MV-4-11 (cell line): ENCODE data around the gene APH1A.
"Not testable (repeated sequence)": the region's sequence is repeated elsewhere in the genome, so short reads cannot be mapped to it uniquely, and the experiment has no call there.

Experiments used
- DNase-seq: peaks from one replicate; lab custom pipeline; 2025; lab: John Stamatoyannopoulos, UW

Gene APH1A

DNA sequence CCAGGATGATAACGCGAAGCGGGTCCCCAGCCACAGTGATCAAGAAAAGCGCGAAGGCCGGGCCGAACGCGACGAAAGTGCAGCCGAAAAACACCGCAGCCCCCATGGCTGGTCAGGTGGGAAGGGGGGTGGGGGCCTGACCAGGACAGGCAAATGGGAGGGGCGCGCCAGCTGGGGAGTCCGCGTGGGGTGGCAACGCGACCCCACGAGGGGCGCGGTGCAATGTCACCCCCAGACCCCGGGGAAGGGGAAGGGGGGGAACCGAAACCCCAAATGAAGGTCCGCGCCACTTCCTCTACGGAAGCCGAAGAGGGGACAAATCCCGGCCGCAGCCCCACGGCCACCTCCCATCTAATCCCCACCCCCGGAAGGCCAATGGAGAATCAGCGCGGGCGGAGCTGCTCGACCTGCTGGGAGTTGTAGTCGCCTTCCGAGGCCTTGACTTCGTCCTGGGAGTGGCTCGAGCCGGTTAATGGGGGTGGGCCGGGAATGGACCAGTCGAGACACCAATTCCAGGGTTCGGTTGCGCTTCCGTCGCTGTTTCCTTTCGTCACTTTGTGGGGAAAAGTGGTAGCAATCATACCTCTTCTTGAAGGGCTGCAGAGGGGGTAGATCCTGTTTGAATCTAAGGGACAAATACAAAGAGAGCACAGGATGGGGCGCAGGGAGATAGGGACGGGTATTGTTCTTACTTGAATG, at the start of gene APH1A:
APH1A (minus strand) TSS at position 312 of the 699 bp plus-strand sequence; CDS start at position 106, 206 bp downstream.
- peak; percentile 97 for DNase-seq

GRCh38 chr1:150314691-150315090, 45.9 kb upstream of the APH1A start:
- DNase-seq, result not testable (repeated sequence)

DNA sequence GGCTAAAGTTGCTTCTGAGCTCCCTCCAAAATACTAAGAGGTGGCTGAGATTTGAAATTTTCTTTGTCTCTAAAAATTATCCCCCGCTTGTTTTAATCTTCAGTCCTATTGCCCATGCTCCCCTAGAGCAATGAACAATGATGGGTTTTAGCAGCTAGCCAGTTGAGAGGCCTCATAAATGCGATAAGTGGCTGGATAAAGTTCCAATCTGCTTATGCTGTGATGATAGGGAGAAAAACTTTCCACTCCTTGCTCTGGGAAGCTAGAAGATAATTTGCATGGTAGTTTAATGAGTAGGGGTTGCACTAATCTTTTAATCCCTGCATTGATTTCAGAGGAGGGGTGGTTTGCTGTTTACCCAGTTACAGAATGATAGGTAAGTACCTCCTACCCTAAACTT, 42.9 kb upstream of the APH1A start:
- no peak for DNase-seq

GRCh38 chr1:150309758-150310508, 41.1 kb upstream of the APH1A start:
- no peak for DNase-seq

- not testable (repeated sequence) for DNase-seq
These were observed 39.8 kb upstream of the APH1A start for GRCh38 chr1:150308585-150308984.

DNA sequence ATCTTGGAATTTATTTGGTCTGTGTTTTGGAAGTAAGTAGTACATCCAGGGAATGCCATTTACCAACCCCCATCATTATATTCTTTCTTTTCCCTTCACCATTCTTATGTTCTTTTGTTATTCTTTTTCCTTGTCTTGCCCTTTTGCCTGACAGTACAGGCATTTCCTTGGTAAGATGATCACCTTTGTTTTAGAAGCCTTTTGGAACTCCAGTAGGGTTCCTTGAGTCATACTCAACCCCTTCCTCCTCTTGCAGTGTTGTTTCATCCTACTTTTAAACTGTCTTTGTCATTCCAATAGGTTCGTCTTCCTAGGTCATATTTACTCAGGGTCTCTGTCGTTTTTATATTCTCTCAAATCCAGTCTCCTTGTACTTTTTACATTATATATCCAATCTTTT, 34.1 kb upstream of the APH1A start:
- DNase-seq, result no peak

DNA sequence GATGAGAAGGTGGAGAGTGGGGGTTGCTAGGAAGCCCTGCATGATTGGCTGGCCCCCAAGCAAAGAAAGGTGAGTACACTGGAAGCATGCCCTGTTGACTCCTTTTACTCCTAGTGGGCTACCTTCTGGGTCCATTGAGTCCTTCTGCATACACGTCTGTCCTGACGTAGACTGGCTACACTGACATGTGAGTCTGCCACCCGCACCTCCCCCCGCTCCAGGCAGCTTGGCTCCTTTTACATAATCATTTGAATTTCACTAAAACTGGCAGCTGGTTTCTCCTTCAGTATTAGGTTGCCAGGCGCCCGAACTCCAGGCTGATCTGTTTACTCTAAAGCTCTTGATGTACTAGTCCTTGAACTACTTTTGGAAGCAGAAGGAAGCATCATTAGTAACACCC, 33.5 kb upstream of the APH1A start:
- DNase-seq, result no peak

DNA sequence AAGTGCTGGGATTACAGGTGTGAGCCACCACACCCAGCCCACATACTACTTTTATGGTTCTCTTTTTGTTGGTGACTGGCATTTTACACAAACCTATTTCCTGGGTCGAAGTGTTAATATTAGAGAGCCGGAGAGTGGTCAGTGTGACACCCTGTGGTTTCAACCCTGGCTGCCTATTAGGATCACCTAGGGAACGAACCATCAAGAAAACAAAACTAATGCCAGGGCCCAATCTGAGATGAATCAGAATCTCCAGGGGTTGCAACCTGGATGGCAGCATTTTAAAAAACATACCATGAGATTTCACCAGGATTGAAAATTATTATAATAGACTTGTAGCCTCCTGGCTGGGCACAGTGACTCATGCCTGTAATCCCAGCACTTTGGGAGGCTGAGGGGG, 30.9 kb upstream of the APH1A start:
- DNase-seq, result no peak

- DNase-seq, result no peak
These were observed 26.7 kb upstream of the APH1A start for GRCh38 chr1:150295476-150295875.

- peak; percentile 92 for DNase-seq
These were observed 24.8 kb upstream of the APH1A start, which contains the start of gene MRPS21 for GRCh38 chr1:150293433-150294253. Gene MRPS21 (plus strand): TSS chr1:150293861. CDS start chr1:150294367, 506 bp downstream.

DNA sequence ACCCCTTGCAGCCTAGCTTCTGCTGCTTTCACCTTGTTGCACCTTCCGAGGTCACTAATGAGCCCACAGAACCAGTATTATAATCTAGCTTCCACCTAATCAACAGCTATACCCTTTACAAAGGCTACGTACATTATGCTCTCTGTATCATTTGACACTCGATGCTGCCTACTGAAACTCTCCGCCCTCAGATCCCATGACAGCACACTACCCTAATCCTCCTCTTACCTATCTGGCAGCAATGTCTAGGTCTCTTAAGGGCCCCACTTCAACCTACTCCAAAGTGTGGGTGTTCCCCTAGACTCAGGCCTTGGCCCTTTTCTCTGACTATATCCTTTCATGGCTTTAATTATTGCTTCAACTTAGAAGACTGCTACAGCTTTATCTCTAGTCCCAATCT, 20.0 kb upstream of the APH1A start:
- no peak for DNase-seq

DNA sequence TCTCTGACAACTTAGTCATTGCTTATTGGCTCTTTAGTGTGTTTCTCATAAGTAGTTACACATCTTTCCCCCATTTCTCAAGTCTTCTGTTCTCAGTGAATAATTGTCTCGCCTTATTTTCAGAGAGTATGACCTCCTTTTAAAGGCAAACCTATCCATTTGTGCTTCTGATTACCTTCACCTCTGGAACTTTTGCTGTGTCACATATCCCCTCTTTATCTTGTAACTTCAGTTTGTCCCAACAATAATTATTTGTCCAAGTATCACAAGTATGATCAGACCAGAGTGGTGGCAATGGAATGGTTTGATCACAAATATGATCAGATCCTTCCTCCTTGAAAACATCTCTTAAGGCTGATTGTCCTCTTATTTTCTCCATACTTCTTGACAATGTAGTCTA, 19.6 kb upstream of the APH1A start:
- no peak for DNase-seq

DNA sequence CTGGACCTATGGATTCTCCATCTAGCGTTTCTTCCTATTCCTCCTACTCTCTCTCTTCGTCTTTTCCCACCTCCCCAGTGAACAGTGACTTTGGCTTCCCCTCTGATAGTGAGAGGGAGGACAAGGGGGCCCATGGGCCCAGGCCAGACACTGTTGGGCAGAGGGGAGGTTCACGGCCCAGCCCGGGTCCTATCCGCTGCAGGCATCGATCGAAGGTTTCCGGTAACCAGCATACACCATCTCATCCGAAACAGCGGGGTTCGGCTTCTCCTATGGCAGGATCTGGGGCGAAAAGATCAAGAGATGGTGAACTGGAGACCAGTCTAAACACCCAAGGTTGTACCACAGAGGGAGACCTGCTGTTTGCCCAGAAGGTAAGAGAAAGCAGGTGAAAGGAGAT, 14.4 kb upstream of the APH1A start:
- DNase-seq, result no peak

- DNase-seq, result no peak
These were observed 13.7 kb upstream of the APH1A start for GRCh38 chr1:150282558-150282958.

DNA sequence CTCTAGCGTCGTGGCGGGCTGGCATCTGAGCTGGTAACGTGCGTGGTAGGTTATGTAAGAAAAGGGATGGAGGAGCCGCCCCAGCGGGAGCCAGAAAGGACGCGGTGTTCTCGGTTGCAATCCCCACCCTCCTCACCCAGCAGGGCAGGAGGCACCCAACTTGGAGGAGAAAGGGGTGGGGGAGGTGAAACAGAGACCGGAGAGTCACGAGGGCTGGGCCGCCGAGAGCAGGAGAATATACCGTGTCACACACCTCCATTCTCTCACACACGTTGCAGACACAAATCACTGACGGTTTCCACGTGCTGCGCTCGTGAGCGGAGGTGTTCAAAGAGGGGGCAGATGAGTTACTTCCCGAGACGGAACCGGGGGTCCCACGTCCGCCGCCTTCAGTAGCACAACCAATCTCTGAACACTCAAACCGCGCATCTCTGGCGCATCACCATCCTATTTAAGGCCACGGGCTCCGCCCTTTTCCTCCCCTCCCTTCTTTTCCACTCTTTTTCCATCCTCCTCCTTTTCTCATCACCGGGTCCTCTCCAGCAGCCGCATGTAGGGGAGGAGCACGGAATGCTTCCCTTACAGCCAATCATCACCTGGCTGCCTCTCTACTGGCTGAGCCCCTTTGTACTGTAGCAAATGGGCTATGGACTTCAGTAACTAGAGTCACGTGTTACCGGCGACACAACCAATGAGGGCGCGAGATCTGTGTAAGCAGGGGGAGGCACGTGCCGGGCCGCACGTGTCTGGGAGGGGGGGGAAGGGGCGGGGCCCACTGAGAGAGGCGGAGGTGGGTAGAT, 13.1 kb upstream of the APH1A start, which contains the start of gene CIART:
CIART (plus strand) TSS at position 797 of the 800 bp plus-strand sequence. CDS start 714 bp downstream, outside the sequence.
- peak; percentile 95 for DNase-seq

- DNase-seq, result peak; percentile 50
These were observed 12.5 kb upstream of the APH1A start for GRCh38 chr1:150281221-150281757.

DNA sequence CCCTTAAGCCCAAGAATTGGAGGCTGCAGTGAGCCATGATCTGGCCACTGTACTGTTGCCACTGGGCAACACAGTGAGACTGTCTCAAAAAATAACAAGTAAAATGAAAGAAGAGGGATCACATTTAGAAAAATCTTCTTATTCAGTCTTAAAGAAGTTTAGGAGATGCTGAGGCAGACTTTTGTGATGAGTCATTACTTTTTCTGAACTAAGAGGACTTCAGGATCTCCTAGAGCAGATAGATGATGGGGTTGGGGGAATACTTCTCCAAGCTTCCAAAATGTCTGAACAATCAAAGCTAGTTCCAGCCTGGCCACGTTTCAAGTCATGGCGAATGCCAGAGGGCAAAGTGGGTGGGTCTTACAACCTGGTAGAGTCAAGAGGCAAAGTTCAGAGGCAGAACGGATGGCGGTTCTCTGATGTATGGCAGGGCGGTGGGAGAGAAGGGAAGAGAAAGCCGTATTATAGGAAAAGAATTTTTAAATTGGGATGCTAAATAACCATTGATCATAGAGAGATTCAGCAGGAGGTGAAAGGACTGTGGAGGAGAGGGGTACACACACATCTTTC, 11.4 kb upstream of the APH1A start:
- no peak for DNase-seq

- peak; percentile 66 for DNase-seq
These were observed 4.5 kb upstream of the APH1A start for GRCh38 chr1:150273311-150273710.

- peak; percentile 43 for DNase-seq
These were observed 2.6 kb upstream of the APH1A start for GRCh38 chr1:150271291-150271959.

- DNase-seq, result peak; percentile 29
These were observed 635 bp upstream of the APH1A start for GRCh38 chr1:150269451-150269850.
